IMR-90 (cell line): ENCODE results near the gene ZNF546. TPM values are rescaled to one million over a fixed set of nuclear protein-coding genes. Genes with fewer than 3 reads are reported as not detected.

Source experiments
- ATAC-seq: fragments of 200-7000 bp; cut with Tn5 transposase; 2 replicates; pipeline ENCODE4 v1.9.1; 2020; ENCODE audit warnings: low read depth, mild to moderate bottlenecking, moderate library complexity
- BruUV-seq: library from RNA; stranded (reverse); fragments of 400-500 nt; replicated peaks from 2 replicates; lab custom pipeline; 2021; lab: Mats Ljungman, UMichigan
- CTCF ChIA-PET: fragments of 300-600 bp; formaldehyde crosslinking; extraction: SDS; loops from one replicate; lab custom pipeline; 2021; ENCODE audit warnings: antibody characterized with exemption; lab: Yijun Ruan, JAX
- POLR2A ChIA-PET: fragments of 300-600 bp; sonication (Branson Sonifier 250); formaldehyde crosslinking; loops from one replicate; lab custom pipeline; 2022; ENCODE audit warnings: antibody characterized with exemption; ENCODE audit not compliant: unreplicated experiment; lab: Charles Lee
- DNase-seq: peaks from one replicate; pipeline ENCODE4 v3.0.0; 2013
- H2AFZ ChIP-seq: replicated peaks from 2 replicates; pipeline ENCODE3; 2013; ENCODE audit warnings: low read length, mild to moderate bottlenecking; ENCODE audit not compliant: poor library complexity
- H2AK5ac ChIP-seq: 2 replicates; pipeline ENCODE4 v1.6.1; 2013; ENCODE audit warnings: low read depth, low read length, inconsistent platforms
- H2AK9ac ChIP-seq: replicated peaks from 2 replicates; pipeline ENCODE3; 2013; ENCODE audit warnings: mild to moderate bottlenecking, low read depth, low read length, moderate library complexity; ENCODE audit not compliant: poor library complexity
- H2BK120ac ChIP-seq: 2 replicates; pipeline ENCODE4 v1.6.1; 2013; ENCODE audit warnings: low read depth, low read length, inconsistent platforms
- H2BK15ac ChIP-seq: 3 replicates; pipeline ENCODE4 v1.6.1; 2013; ENCODE audit warnings: low read depth, low read length, inconsistent platforms
- H2BK20ac ChIP-seq: 2 replicates; pipeline ENCODE4 v1.6.1; 2013; ENCODE audit warnings: low read depth, mild to moderate bottlenecking, inconsistent platforms, low read length, moderate library complexity
- H2BK5ac ChIP-seq: 2 replicates; pipeline ENCODE4 v1.6.1; 2013; ENCODE audit warnings: mild to moderate bottlenecking, low read depth, low read length, inconsistent platforms; ENCODE audit not compliant: poor library complexity, severe bottlenecking
- H3K14ac ChIP-seq: replicated peaks from 2 replicates; pipeline ENCODE4 v1.6.1; 2013; ENCODE audit warnings: low read depth, low read length, inconsistent platforms
- H3K18ac ChIP-seq: 2 replicates; pipeline ENCODE4 v1.6.1; 2013; ENCODE audit warnings: low read depth, low read length, control low read depth
- H3K23ac ChIP-seq: 2 replicates; pipeline ENCODE4 v1.6.1; 2013; ENCODE audit warnings: low read depth, low read length, inconsistent platforms
- H3K27ac ChIP-seq: 2 replicates; pipeline ENCODE4 v1.5.1; 2013; ENCODE audit warnings: mild to moderate bottlenecking, control low read depth, low read length; ENCODE audit not compliant: insufficient read depth
- H3K27me3 ChIP-seq: 2 replicates; pipeline ENCODE4 v1.6.1; 2013; ENCODE audit warnings: low read length; ENCODE audit not compliant: control insufficient read depth, insufficient read depth
- H3K36me3 ChIP-seq: 2 replicates; pipeline ENCODE4 v1.6.1; 2013; ENCODE audit warnings: low read length, mixed read lengths; ENCODE audit not compliant: control insufficient read depth, insufficient read depth
- H3K4ac ChIP-seq: 2 replicates; pipeline ENCODE4 v1.6.1; 2013; ENCODE audit warnings: low read depth, low read length, inconsistent platforms
- H3K4me1 ChIP-seq: 2 replicates; pipeline ENCODE4 v1.6.1; 2013; ENCODE audit warnings: low read length, mixed read lengths; ENCODE audit not compliant: control insufficient read depth, insufficient read depth
- H3K4me2 ChIP-seq: 2 replicates; pipeline ENCODE4 v1.6.1; 2013; ENCODE audit warnings: low read depth, mild to moderate bottlenecking, control low read depth, low read length, moderate library complexity
- H3K4me3 ChIP-seq: 2 replicates; pipeline ENCODE4 v1.5.1; 2013; ENCODE audit warnings: low read depth, mild to moderate bottlenecking, control low read depth, low read length, moderate library complexity; ENCODE audit not compliant: insufficient read depth
- H3K56ac ChIP-seq: 2 replicates; pipeline ENCODE4 v1.6.1; 2013; ENCODE audit warnings: low read length, inconsistent platforms; ENCODE audit not compliant: insufficient read depth; ENCODE audit errors: extremely low read depth
- H3K79me1 ChIP-seq, 2 experiments: 2 replicates each; pipeline ENCODE4 v1.6.1; 2013; ENCODE audit warnings: low read length in 2 of 2, inconsistent platforms in 1 of 2, low read depth in 1 of 2
- H3K9ac ChIP-seq: 2 replicates; pipeline ENCODE4 v1.6.1; 2013; ENCODE audit warnings: low read depth, low read length, control low read depth
- H3K9me1 ChIP-seq: 2 replicates; pipeline ENCODE4 v1.6.1; 2013; ENCODE audit warnings: low read length, inconsistent platforms; ENCODE audit not compliant: insufficient read depth
- H3K9me3 ChIP-seq: 2 replicates; pipeline ENCODE4 v1.6.1; 2013; ENCODE audit warnings: low read length; ENCODE audit not compliant: control insufficient read depth, insufficient read depth
- H4K20me1 ChIP-seq: 2 replicates; pipeline ENCODE4 v1.6.1; 2013; ENCODE audit warnings: low read length, inconsistent platforms; ENCODE audit not compliant: insufficient read depth
- H4K5ac ChIP-seq: 2 replicates; pipeline ENCODE4 v1.6.1; 2013; ENCODE audit warnings: mild to moderate bottlenecking, low read depth, low read length, control low read depth
- H4K8ac ChIP-seq, 2 experiments: 2 replicates each; pipeline ENCODE4 v1.6.1; 2013; ENCODE audit warnings: low read depth in 2 of 2, low read length in 2 of 2, control low read depth in 1 of 2, inconsistent platforms in 1 of 2
- H4K91ac ChIP-seq: 2 replicates; pipeline ENCODE4 v1.6.1; 2013; ENCODE audit warnings: low read depth, low read length, inconsistent platforms; ENCODE audit not compliant: insufficient read depth
- BHLHE40 ChIP-seq: fragments of 150-350 bp; IDR thresholded peaks from 2 replicates; pipeline ENCODE4 v1.6.1; 2016; ENCODE audit warnings: mild to moderate bottlenecking, low read depth, low read length
- CEBPB ChIP-seq: IDR thresholded peaks from 2 replicates; pipeline ENCODE4 v1.6.1; 2012; ENCODE audit warnings: low read depth, low read length, improper control_type of control experiment
- CHD1 ChIP-seq: IDR thresholded peaks from 2 replicates; pipeline ENCODE4 v1.6.1; 2012; ENCODE audit warnings: low read depth, low read length, improper control_type of control experiment
- ELK1 ChIP-seq: fragments of 150-350 bp; IDR thresholded peaks from 2 replicates; pipeline ENCODE4 v1.6.1; 2016; ENCODE audit warnings: low read depth, mild to moderate bottlenecking, low read length, moderate library complexity, borderline replicate concordance
- FOS ChIP-seq: fragments of 150-350 bp; IDR thresholded peaks from 2 replicates; pipeline ENCODE4 v1.6.1; 2016; ENCODE audit warnings: low read depth, low read length
- MAFK ChIP-seq: IDR thresholded peaks from 2 replicates; pipeline ENCODE4 v1.6.1; 2012; ENCODE audit warnings: low read depth, low read length, improper control_type of control experiment
- MAZ ChIP-seq: IDR thresholded peaks from 2 replicates; pipeline ENCODE4 v1.6.1; 2012; ENCODE audit warnings: low read depth, mild to moderate bottlenecking, low read length, improper control_type of control experiment, moderate library complexity, borderline replicate concordance
- MXI1 ChIP-seq: IDR thresholded peaks from 2 replicates; pipeline ENCODE4 v1.6.1; 2012; ENCODE audit warnings: low read depth, mild to moderate bottlenecking, low read length, moderate library complexity, borderline replicate concordance
- NFE2L2 ChIP-seq: fragments of 150-350 bp; IDR thresholded peaks from 2 replicates; pipeline ENCODE4 v1.6.1; 2016; ENCODE audit warnings: low read depth, mild to moderate bottlenecking, low read length
- POLR2A ChIP-seq: IDR thresholded peaks from 2 replicates; pipeline ENCODE4 v1.6.1; 2012; ENCODE audit warnings: mild to moderate bottlenecking, low read depth, low read length
- RAD21 ChIP-seq: IDR thresholded peaks from 2 replicates; pipeline ENCODE4 v1.6.1; 2012; ENCODE audit warnings: low read length, improper control_type of control experiment
- RCOR1 ChIP-seq: IDR thresholded peaks from 2 replicates; pipeline ENCODE4 v1.6.1; 2012; ENCODE audit warnings: mild to moderate bottlenecking, low read length, improper control_type of control experiment; ENCODE audit not compliant: insufficient replicate concordance
- RFX5 ChIP-seq: IDR thresholded peaks from 2 replicates; pipeline ENCODE4 v1.8.0; 2012; ENCODE audit warnings: low read depth, mild to moderate bottlenecking, low read length, moderate library complexity
- SMC3 ChIP-seq: fragments of 150-350 bp; IDR thresholded peaks from 2 replicates; pipeline ENCODE4 v1.6.1; 2016; ENCODE audit warnings: low read depth, mild to moderate bottlenecking, antibody characterized with exemption, low read length, moderate library complexity
- USF2 ChIP-seq: fragments of 150-350 bp; IDR thresholded peaks from 2 replicates; pipeline ENCODE4 v1.6.1; 2017; ENCODE audit warnings: mild to moderate bottlenecking, antibody characterized with exemption, low read length, low read depth
- WGBS, 2 experiments: methylation state at CpG; one replicate each; pipeline versions ENCODE4 v1.1.5 to v1.1.7; 2013; ENCODE audit warnings: missing lambda C conversion rate in 2 of 2; ENCODE audit not compliant: insufficient read length in 1 of 2; ENCODE audit errors: extremely low coverage in 2 of 2; 5-methylcytosine and 5-hydroxymethylcytosine counted together
- dilution Hi-C: fragments of 300-500 bp; cut with HindIII; formaldehyde crosslinking; loops from one replicate; pipeline ENCODE4 v1.14.3; 2018; ENCODE audit warnings: low sequenced_read_pairs; ENCODE audit not compliant: unreplicated experiment
- in situ Hi-C: fragments of 300-500 bp; cut with MboI; formaldehyde crosslinking; loops from 3 replicates; pipeline ENCODE4 v1.14.3; 2019; ENCODE audit warnings: low sequenced_read_pairs, inconsistent platforms, mixed read lengths
- intact Hi-C: fragments of 100-400 bp; cut with micrococcal nuclease; formaldehyde crosslinking; loops from 2 replicates; pipeline ENCODE4 v1.10.0; 2022
- polyA plus RNA-seq, 3 experiments: library from polyadenylated mRNA; depleted of rRNA; stranded (reverse); fragments of >200 nt; gene quantifications; 2 replicates each; pipeline ENCODE4 v1.2.3, GENCODE V29; 2012; ENCODE audit warnings: low replicate concordance in 1 of 3
- total RNA-seq: library from RNA; depleted of rRNA; stranded (reverse); fragments of >200 nt; gene quantifications from 2 replicates; pipeline ENCODE4 v1.2.3, GENCODE V29; 2012
- TF ChIP-seq, protein P1 (sequence below): conservative IDR thresholded peaks from 2 replicates; pipeline ENCODE4 v1.5.1; 2012; ENCODE audit warnings: mild to moderate bottlenecking, low read depth, low read length, improper control_type of control experiment

Gene ZNF546
- total and polyA plus RNA-seq, 2 of the 4 experiments (the other 2 are of a cell fraction), result 1.6 to 6.5 TPM

GRCh38 chr19:39983695-39984300 lies 13.1 kb upstream of the ZNF546 start:
- no peak overlapping the region for H2AK5ac ChIP-seq
- H3K9ac ChIP-seq, result no peak overlapping the region
- in situ Hi-C loops (no loop called here), intact Hi-C loops (no loop called here), dilution Hi-C loops (no loop called here)
- no peak overlapping the region for H3K14ac ChIP-seq
- no peak overlapping the region for H3K27ac ChIP-seq
- no peak overlapping the region for H2AFZ ChIP-seq
- no peak overlapping the region for H3K4me3 ChIP-seq
- H3K27me3 ChIP-seq, result no peaks in the 10 kb centered on the region
- no peak overlapping the region for H3K56ac ChIP-seq
- H2BK5ac ChIP-seq, result no peak overlapping the region
- H2BK120ac ChIP-seq, result no peak overlapping the region
- DNase-seq (no peak), ATAC-seq (no peak)
- no peak overlapping the region for H2BK20ac ChIP-seq
- no peak overlapping the region for H3K18ac ChIP-seq
- peaks cover 18 to 19% of the 10 kb centered on the region in 2 experiments; a peak in 3 of 4 replicates for H3K79me1 ChIP-seq
- no peaks in the 10 kb centered on the region for H3K4me1 ChIP-seq
- H2BK15ac ChIP-seq, result no peak overlapping the region
- H3K36me3 ChIP-seq, result peaks cover 34% of the 10 kb centered on the region
- no peak overlapping the region for H3K23ac ChIP-seq
- no peak overlapping the region for H4K5ac ChIP-seq
- H4K20me1 ChIP-seq, result no peaks in the 10 kb centered on the region; the same call in 1 of the 2 replicates
- ChIA-PET POLR2A (interaction anchor here (0.5 kb wide), 1 partner anchor 186 kb away, joined by 3 read pairs; no protein-coding TSS in a partner anchor), CTCF (no interaction called here)
- TF ChIP-seq, protein P1, sequence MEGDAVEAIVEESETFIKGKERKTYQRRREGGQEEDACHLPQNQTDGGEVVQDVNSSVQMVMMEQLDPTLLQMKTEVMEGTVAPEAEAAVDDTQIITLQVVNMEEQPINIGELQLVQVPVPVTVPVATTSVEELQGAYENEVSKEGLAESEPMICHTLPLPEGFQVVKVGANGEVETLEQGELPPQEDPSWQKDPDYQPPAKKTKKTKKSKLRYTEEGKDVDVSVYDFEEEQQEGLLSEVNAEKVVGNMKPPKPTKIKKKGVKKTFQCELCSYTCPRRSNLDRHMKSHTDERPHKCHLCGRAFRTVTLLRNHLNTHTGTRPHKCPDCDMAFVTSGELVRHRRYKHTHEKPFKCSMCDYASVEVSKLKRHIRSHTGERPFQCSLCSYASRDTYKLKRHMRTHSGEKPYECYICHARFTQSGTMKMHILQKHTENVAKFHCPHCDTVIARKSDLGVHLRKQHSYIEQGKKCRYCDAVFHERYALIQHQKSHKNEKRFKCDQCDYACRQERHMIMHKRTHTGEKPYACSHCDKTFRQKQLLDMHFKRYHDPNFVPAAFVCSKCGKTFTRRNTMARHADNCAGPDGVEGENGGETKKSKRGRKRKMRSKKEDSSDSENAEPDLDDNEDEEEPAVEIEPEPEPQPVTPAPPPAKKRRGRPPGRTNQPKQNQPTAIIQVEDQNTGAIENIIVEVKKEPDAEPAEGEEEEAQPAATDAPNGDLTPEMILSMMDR, result no peak
- TF ChIP-seq MAFK (no peak), CHD1 (no peak), RAD21 (no peak), CEBPB (no peak), MXI1 (no peak), RFX5 (no peak), BHLHE40 (no peak), FOS (no peak), USF2 (no peak), NFE2L2 (no peak), POLR2A (no peak), SMC3 (no peak), ELK1 (no peak), MAZ (no peak), RCOR1 (no peak)
- no peak overlapping the region for H3K4me2 ChIP-seq
- H3K9me3 ChIP-seq, result peaks cover 4% of the 10 kb centered on the region
- no peak overlapping the region for H4K8ac ChIP-seq
- no TSS peak for BruUV-seq
- WGBS, 2 experiments, result no CpG with 5 or more reads among the region's 5 CpGs
- H3K4ac ChIP-seq, result no peak overlapping the region
- H3K9me1 ChIP-seq, result 0 out of 2 replicates have a peak, but pooled peaks cover 3% of the 10 kb centered on the region
- H2AK9ac ChIP-seq, result no peak overlapping the region
- H4K91ac ChIP-seq, result no peak overlapping the region
